Measurements from ENCODE around the gene GUCA1A.
A peak's percentile ranks its signal among the peaks of the same experiment; 100 is the strongest.
"Not testable (repeated sequence)": the region's sequence is repeated elsewhere in the genome, so short reads cannot be mapped to it uniquely, and the experiment has no call there.

GUCA1A gene

DNA sequence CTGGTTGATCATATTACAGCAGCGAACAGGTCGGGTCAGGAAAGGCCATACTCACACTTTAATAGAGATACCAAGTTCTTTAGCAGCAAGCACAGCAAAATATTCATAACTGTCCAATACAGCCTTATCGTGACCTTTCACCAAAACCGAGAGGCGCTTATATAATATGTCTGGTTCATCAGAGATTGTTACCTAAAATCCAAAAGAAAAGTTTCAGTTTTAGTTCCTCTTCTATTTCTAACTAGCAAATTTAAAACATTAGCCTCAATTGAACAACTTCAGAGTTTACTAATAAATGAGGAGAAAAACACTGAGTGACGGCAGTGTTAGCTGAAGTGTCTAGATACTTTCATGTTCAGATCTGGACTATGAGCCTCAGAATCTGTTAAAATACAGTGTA, 38.6 kb downstream of the GUCA1A start:
- TF ChIP-seq, protein P1, sequence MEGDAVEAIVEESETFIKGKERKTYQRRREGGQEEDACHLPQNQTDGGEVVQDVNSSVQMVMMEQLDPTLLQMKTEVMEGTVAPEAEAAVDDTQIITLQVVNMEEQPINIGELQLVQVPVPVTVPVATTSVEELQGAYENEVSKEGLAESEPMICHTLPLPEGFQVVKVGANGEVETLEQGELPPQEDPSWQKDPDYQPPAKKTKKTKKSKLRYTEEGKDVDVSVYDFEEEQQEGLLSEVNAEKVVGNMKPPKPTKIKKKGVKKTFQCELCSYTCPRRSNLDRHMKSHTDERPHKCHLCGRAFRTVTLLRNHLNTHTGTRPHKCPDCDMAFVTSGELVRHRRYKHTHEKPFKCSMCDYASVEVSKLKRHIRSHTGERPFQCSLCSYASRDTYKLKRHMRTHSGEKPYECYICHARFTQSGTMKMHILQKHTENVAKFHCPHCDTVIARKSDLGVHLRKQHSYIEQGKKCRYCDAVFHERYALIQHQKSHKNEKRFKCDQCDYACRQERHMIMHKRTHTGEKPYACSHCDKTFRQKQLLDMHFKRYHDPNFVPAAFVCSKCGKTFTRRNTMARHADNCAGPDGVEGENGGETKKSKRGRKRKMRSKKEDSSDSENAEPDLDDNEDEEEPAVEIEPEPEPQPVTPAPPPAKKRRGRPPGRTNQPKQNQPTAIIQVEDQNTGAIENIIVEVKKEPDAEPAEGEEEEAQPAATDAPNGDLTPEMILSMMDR (conservative IDR thresholded peaks at IDR 0.05; ENCODE audit: low read length): no peak
- no peak for DNase-seq (ENCODE audit: low read depth)
- no peak overlapping the region for H3K4me3 ChIP-seq (ENCODE audit: low read length)

DNA sequence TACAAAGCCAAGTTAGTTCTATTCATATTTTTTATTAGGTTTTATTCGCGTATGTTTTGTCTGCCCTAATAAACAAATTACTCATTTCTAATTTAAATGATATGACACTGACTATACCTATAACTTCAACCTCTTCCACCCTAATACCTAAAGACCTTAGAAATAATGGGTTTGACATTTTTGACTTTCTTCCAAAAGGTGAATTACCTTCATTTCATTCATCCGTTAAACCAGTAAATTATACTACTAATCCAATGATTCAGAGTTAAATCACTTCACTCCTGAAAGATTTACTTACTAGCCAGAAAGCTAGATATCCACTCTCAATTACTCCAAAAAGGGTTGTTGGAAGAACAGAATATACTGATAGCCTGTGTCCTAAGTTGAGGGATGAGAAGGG, 39.3 kb downstream of the GUCA1A start:
- TF ChIP-seq, protein P1 (conservative IDR thresholded peaks at IDR 0.05; ENCODE audit: low read length): no peak
- H3K4me3 ChIP-seq (ENCODE audit: low read length): no peak overlapping the region
- no peak for DNase-seq (ENCODE audit: low read depth)

DNA sequence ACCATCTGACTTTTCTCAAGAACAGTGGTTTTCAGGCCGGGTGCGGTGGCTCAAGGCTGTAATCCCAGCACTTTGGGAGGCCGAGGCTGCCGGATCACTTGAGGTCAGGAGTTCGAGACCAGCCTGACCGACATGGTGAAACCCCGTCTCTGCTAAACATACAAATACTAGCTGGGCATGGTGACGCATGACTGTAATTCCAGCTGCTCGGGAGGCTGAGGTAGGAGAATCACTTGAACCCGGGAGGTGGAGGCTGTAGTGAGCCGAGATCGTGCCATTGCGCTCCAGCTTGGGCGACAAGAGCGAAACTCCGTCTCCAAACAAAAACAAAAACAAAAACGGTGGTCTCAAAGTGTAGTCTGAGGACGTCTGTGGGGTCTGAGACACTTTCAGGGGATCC, 43.3 kb downstream of the GUCA1A start:
- H3K4me3 ChIP-seq (ENCODE audit: low read length): peak overlapping the region; percentile 95
- not testable (repeated sequence) for DNase-seq (ENCODE audit: low read depth)

DNA sequence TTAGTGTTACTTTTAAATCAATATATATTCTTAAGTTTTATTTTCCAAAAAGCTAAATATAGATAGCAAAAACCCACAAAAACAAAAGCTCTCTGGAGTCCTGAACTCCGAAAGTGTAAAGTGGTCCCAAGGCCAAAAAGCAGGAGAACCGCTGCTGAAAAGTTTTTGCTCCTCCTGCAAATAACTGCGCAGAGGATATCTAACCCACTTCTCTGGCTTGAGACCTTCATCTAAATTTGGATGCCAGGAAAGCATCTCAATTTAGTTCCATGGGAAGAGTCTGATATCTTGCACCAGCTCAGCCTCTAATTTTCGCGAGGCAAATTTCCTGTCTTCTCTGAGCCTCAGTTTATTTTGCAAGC, 44.0 kb downstream of the GUCA1A start:
- TF ChIP-seq, protein P1 (conservative IDR thresholded peaks at IDR 0.05; ENCODE audit: low read length): no peak
- H3K4me3 ChIP-seq (ENCODE audit: low read length): peak overlapping the region; percentile 95
- no peak for DNase-seq (ENCODE audit: low read depth)

DNA sequence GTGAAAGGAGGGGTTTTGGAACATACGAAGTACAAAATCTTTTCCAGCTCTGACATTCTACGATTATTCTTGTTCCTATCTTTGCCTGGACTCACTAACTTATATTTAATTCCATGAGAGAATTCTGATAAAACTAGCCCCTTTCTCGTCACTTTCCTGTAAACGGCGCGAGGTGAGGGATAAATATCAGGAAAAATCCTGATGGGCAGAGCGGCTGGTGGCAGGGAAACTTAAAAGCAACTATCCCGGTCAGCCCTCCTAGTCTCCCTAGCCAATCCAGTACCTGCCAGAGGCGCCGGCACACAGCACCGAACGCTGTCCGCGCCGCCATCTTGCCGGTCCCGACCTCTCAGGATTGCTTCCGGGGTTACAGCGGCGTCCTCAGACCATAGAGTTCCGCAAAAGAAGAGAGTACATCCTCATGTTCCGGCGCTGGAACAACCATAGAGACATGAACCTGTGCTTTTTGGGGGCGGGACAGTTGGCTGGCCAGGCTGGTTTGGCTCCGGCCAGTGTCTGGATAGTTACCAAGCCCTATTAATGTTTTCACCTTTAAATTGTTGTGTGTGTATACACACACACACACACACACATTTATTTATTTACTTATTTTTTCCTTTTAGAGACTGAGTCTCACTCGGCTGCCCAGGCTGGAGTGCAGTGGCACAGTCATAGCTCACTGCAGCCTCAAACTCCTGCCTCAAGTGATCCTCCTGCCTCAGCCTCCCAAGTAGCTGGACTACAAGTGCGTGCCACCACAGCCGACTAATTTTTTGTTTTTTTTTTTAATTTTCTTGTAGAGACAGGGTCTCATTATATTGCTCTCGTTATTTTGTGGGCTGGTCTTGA, 44.6 kb downstream of the GUCA1A start, which contains the start of gene MRPS10:
MRPS10 (minus strand) TSS at position 343 of the 849 bp plus-strand sequence; CDS start at position 331, 12 bp downstream.
- peak; percentile 97 for DNase-seq (ENCODE audit: low read depth)
- TF ChIP-seq, protein P1 (conservative IDR thresholded peaks at IDR 0.05; ENCODE audit: low read length): no peak
- peak within 1 kb of the TSS; percentile 95 for H3K4me3 ChIP-seq (ENCODE audit: low read length)

DNA sequence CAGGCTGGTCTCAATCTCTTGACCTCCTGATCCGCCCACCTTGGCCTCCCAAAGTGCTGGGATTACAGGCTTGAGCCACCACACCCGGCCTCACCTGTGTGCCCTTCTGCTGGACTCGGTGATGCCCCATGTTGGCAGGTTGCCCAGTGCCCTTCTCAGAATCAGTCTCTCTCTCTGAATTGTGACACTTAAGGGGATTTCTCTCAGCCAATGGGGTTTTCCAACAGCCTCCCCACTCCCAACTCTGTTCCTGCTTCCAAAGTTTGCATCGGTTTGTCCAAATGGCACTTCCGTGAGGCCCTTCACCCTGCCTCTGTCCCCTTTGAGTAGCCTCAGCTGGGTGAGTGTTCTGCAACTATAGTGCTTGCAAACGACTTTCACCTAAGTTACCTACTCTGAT, 47.6 kb downstream of the GUCA1A start:
- no peak overlapping the region for H3K4me3 ChIP-seq (ENCODE audit: low read length)
- no peak for DNase-seq (ENCODE audit: low read depth)
- TF ChIP-seq, protein P1 (conservative IDR thresholded peaks at IDR 0.05; ENCODE audit: low read length): no peak

DNA sequence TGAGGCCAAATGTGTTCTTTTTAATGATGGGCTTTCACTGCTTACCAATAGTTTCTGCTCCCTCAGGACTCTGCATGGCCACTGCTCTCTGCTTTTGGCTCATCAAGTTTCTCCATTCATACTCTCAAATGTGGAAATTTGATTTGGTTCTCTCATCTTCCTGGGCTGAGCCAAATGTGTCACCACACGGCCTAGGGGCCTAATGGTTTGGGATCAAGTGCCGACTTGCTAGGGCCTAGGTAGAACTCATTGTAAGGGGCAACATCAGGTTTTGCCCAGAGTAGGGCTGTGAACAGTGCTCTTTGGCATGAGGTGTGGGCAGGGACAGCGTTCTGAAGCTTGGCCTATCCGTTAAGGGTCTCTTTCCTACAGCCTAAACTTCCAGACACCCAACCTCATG, 48.4 kb downstream of the GUCA1A start:
- TF ChIP-seq, protein P1 (conservative IDR thresholded peaks at IDR 0.05; ENCODE audit: low read length): no peak
- no peak overlapping the region for H3K4me3 ChIP-seq (ENCODE audit: low read length)
- no peak for DNase-seq (ENCODE audit: low read depth)

Data from AG10803 (cell line).